ENCODE results near the gene SSTR4. TPM values are rescaled to one million over a fixed set of nuclear protein-coding genes. Genes with fewer than 3 reads are reported as not detected.
A peak's percentile ranks its signal among the peaks of the same experiment; 100 is the strongest.

Gene SSTR4
- total RNA-seq, 2 donors from 2014 or later, result not detected

- no peaks in the 10 kb centered on the region for H3K9me3 ChIP-seq
- DNase-seq (ENCODE audit: low spot score), result no peak
- peak overlapping the region; percentile 52 to 63 for H3K4me3 ChIP-seq
- H3K36me3 ChIP-seq, result no peaks in the 10 kb centered on the region
- TF ChIP-seq, protein P1, sequence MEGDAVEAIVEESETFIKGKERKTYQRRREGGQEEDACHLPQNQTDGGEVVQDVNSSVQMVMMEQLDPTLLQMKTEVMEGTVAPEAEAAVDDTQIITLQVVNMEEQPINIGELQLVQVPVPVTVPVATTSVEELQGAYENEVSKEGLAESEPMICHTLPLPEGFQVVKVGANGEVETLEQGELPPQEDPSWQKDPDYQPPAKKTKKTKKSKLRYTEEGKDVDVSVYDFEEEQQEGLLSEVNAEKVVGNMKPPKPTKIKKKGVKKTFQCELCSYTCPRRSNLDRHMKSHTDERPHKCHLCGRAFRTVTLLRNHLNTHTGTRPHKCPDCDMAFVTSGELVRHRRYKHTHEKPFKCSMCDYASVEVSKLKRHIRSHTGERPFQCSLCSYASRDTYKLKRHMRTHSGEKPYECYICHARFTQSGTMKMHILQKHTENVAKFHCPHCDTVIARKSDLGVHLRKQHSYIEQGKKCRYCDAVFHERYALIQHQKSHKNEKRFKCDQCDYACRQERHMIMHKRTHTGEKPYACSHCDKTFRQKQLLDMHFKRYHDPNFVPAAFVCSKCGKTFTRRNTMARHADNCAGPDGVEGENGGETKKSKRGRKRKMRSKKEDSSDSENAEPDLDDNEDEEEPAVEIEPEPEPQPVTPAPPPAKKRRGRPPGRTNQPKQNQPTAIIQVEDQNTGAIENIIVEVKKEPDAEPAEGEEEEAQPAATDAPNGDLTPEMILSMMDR (IDR thresholded peaks at IDR 0.05), result no peak
- H3K4me1 ChIP-seq, result peaks cover 0 to 70% of the 10 kb centered on the region in 2 donors
- peak overlapping the region; percentile 83 to 85 for H3K27ac ChIP-seq
- H3K27me3 ChIP-seq, result peaks cover 0 to 11% of the 10 kb centered on the region in 2 donors
These were observed 12.1 kb downstream of the SSTR4 start for GRCh38 chr20:23047001-23047737.

- Histone ChIP-seq H3K36me3 (no peaks in the 10 kb centered on the region), H3K9me3 (no peaks in the 10 kb centered on the region), H3K4me1 (peaks cover 0 to 70% of the 10 kb centered on the region in 2 donors), H3K27ac (peak overlapping the region; percentile 83 to 85), H3K27me3 (peaks cover 0 to 11% of the 10 kb centered on the region in 2 donors), H3K4me3 (peak overlapping the region; percentile 52 to 63)
- TF ChIP-seq, protein P1 (IDR thresholded peaks at IDR 0.05), result no peak
- DNase-seq (ENCODE audit: low spot score), result peak; percentile 57
These were observed 12.7 kb downstream of the SSTR4 start for GRCh38 chr20:23047738-23048214.

DNA sequence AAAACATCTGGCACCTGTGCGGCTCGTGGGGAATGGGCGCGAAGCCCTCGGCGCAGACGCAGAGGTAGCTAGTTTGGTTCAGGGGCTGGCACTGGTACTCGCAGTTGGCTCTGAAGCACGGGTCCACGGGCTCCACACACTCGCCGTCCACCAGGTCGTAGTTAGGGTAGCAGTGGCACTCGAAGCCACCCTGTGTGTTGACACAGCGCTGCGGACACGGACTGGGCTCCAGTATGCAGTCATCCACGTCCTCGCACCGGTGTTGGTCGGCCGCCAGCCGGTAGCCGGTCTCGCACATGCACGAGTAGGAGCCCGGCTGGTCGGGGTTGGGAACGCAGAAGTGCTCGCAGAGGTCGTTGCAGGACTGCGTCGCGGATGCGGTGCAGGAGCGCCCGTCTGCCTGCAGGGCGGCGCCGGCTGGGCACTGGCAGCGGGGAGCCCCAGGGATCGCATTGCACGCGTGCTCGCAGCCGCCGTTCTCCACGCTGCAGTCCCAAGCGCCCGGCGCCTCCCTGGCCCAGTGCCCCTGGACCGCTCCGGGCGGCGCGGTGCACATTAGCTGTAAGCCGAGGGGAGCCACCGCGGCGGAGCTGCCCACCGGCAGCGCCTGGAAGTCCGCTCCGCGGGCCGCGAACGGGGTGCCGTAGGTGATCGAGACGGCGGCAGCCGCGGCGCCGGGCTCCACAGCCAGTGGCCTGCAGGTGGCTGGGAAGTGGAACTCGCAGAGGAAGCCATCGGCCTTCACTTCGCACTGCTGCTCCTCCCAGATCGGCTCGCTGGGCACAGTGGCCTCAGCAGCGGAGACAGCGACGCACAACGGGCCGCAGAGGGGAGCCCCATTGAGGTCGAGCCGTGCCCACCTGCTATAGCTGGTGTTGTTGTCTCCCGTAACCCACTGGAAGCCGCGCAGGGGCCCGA, 13.4 kb downstream of the SSTR4 start:
- Histone ChIP-seq H3K27ac (peak overlapping the region; percentile 83 to 85), H3K4me3 (peak overlapping the region; percentile 52 to 63), H3K36me3 (no peaks in the 10 kb centered on the region), H3K27me3 (peaks cover 0 to 11% of the 10 kb centered on the region in 2 donors), H3K4me1 (peaks cover 0 to 70% of the 10 kb centered on the region in 2 donors), H3K9me3 (no peaks in the 10 kb centered on the region)
- peak; percentile 69 for DNase-seq (ENCODE audit: low spot score)
- TF ChIP-seq, protein P1 (IDR thresholded peaks at IDR 0.05), result peak in 1 of 2 donors; percentile 70

- Histone ChIP-seq H3K4me1 (peaks cover 0 to 70% of the 10 kb centered on the region in 2 donors), H3K4me3 (peak within 1 kb of the TSS; percentile 52 to 63), H3K27me3 (peaks cover 0 to 11% of the 10 kb centered on the region in 2 donors), H3K9me3 (no peaks in the 10 kb centered on the region), H3K36me3 (no peaks in the 10 kb centered on the region), H3K27ac (peak within 1 kb of the TSS; percentile 83 to 85)
- TF ChIP-seq, protein P1 (IDR thresholded peaks at IDR 0.05), result no peak
- peak; percentile 92 for DNase-seq (ENCODE audit: low spot score)
These were observed 14.3 kb downstream of the SSTR4 start, which contains the start of gene THBD for GRCh38 chr20:23049201-23050075. TSS of gene THBD (minus strand) at chr20:23049672. CDS start at chr20:23049504, 168 bp downstream.
